Measurements from ENCODE around the gene PPP3CA. TPM values are rescaled to one million over a fixed set of nuclear protein-coding genes. Genes with fewer than 3 reads are reported as not detected.

PPP3CA gene
- total and polyA plus RNA-seq, 2 of the 8 experiments (the other 6 are each of a cell fraction or from before 2014, with no cell fraction given) = 7.9 to 35.0 TPM

- H3K14ac ChIP-seq (ENCODE audit: insufficient read length) = no peak overlapping the region
- H3K27ac ChIP-seq (ENCODE audit: low read depth, low read length) = no peak overlapping the region
- 2% methylated on average over 17 of the region's 45 CpGs; no CpG with 5 or more reads in 1 of the 2 experiments for WGBS, 2 experiments (ENCODE audit: extremely low coverage in 1 of 2, insufficient coverage in 1 of 2, insufficient read length in 1 of 2, insufficient replicate concordance in 2 of 2, low coverage in 1 of 2, low lambda C conversion rate in 2 of 2, missing lambda C conversion rate in 1 of 2)
- H3K27me3 ChIP-seq (replicated peaks in 1 of 4; ENCODE audit: control insufficient read depth in 3 of 4, extremely low read depth in 1 of 4, insufficient read depth in 3 of 4, low read length in 3 of 4) = peaks cover 0 to 7% (median 3%) of the 10 kb centered on the region in 4 experiments; a peak in 3 of 7 replicates
- peaks cover 18% of the 10 kb centered on the region for H3K23me2 ChIP-seq (ENCODE audit: low read depth, low read length)
- 0 out of 2 replicates have a peak overlapping the region, but pooled peaks have one; percentile 28 for H2AFZ ChIP-seq (ENCODE audit: low read length)
- peak overlapping the region; percentile 9 for H3K23ac ChIP-seq (ENCODE audit: insufficient read length)
- H3K36me3 ChIP-seq (ENCODE audit: control insufficient read depth in 2 of 4, insufficient read depth in 4 of 4, low read length in 3 of 4) = no peaks in the 10 kb centered on the region
- ChIA-PET POLR2A (ENCODE audit: partially characterized antibody) (no interaction called here), CTCF (ENCODE audit: partially characterized antibody) (interaction anchor here (1.3 kb wide), 2 partner anchors 9 to 20 kb away, joined by 3 to 4 read pairs; no protein-coding TSS in a partner anchor)
- H2BK20ac ChIP-seq (ENCODE audit: low read length) = no peak overlapping the region
- H3K9ac ChIP-seq (replicated peaks in 1 of 4; ENCODE audit: extremely low read depth in 1 of 4, low read depth in 3 of 4, low read length in 3 of 4) = peak overlapping the region in 1 of 4 experiments; percentile 47; a peak in 2 of 7 replicates
- H3K56ac ChIP-seq (replicated peaks; ENCODE audit: insufficient read length, low read depth, low read length) = no peak overlapping the region
- no peaks in the 10 kb centered on the region for H3K9me3 ChIP-seq (ENCODE audit: insufficient read depth in 2 of 2, low read depth in 1 of 2, low read length in 1 of 2)
- H2BK15ac ChIP-seq (ENCODE audit: low read length) = no peak overlapping the region
- H3K4me1 ChIP-seq (replicated peaks in 1 of 4; ENCODE audit: control insufficient read depth in 3 of 4, insufficient read depth in 4 of 4, low read length in 3 of 4) = peaks cover 0 to 9% (median 5%) of the 10 kb centered on the region in 4 experiments; a peak in 6 of 7 replicates
- no peak overlapping the region for H2AK5ac ChIP-seq (ENCODE audit: low read depth, low read length)
- H3K18ac ChIP-seq (ENCODE audit: extremely low read depth, low read length) = no peak overlapping the region
- no peak overlapping the region for H3K4ac ChIP-seq (replicated peaks; ENCODE audit: insufficient read length, low read depth, low read length)
- no peak overlapping the region for H2BK120ac ChIP-seq (replicated peaks; ENCODE audit: low read depth, low read length)
- H3K4me2 ChIP-seq (ENCODE audit: insufficient read depth in 1 of 2, low read depth in 2 of 2, low read length in 2 of 2) = peak overlapping the region; percentile 91 to 92
- no peak for FAIRE-seq
- peak overlapping the region; percentile 68 to 98 (median 70) for H3K4me3 ChIP-seq (ENCODE audit: extremely low read depth in 1 of 4, insufficient read depth in 2 of 4, low read depth in 3 of 4, low read length in 4 of 4)
- peaks cover 0 to 48% of the 10 kb centered on the region in 2 experiments; a peak in 2 of 4 replicates for H3K79me2 ChIP-seq (ENCODE audit: control insufficient read depth in 1 of 2, insufficient read depth in 2 of 2, low read length in 2 of 2)
- H2BK5ac ChIP-seq (ENCODE audit: low read depth, low read length) = no peak overlapping the region
- no peak overlapping the region for H4K8ac ChIP-seq (ENCODE audit: extremely low read depth, insufficient read depth, low read length)
- peaks cover 0 to 2% of the 10 kb centered on the region in 2 experiments for H4K20me1 ChIP-seq (replicated peaks in 1 of 2; ENCODE audit: control insufficient read depth in 1 of 2, insufficient read depth in 2 of 2, low read length in 2 of 2)
- peaks cover 2% of the 10 kb centered on the region; the same call in 1 of the 2 replicates for H3K79me1 ChIP-seq (ENCODE audit: low read depth, low read length)
- H4K5ac ChIP-seq (ENCODE audit: insufficient read length, low read depth, low read length) = no peak overlapping the region
- peak in 1 of 2 experiments; percentile 55 for DNase-seq (ENCODE audit: low read depth in 1 of 2, low spot score in 2 of 2)
- no peak overlapping the region for H4K91ac ChIP-seq (replicated peaks; ENCODE audit: insufficient read length, low read length)
- no peak overlapping the region for H2BK12ac ChIP-seq (ENCODE audit: low read depth, low read length)
- TF ChIP-seq BRCA1 (IDR thresholded peaks at IDR 0.05; ENCODE audit: low read depth, low read length) = no peak
- 0 out of 2 replicates have a peak, but pooled peaks have one; percentile 7 for TF ChIP-seq CHD2 (IDR thresholded peaks at IDR 0.05; ENCODE audit: low read length)
- TF ChIP-seq RNF2 (IDR thresholded peaks at IDR 0.05; ENCODE audit: borderline replicate concordance, low read depth, low read length, missing control alignments, poor library complexity, severe bottlenecking) = no peak
- 0 out of 2 replicates have a peak, but pooled peaks have one; percentile 7 for TF ChIP-seq TBP (IDR thresholded peaks at IDR 0.05; ENCODE audit: low read depth, low read length)
- TF ChIP-seq HDAC6 (IDR thresholded peaks at IDR 0.05; ENCODE audit: low read depth, low read length) = no peak
- TF ChIP-seq RBBP5 (IDR thresholded peaks at IDR 0.05; ENCODE audit: borderline replicate concordance, low read depth, low read length) = peak; percentile 68; the same call in 1 of the 2 replicates
- TF ChIP-seq YY1 (IDR thresholded peaks at IDR 0.05; ENCODE audit: low read depth, low read length) = 0 out of 2 replicates have a peak, but pooled peaks have one; percentile 12
- 0 out of 2 replicates have a peak, but pooled peaks have one; percentile 50 for TF ChIP-seq TEAD4 (IDR thresholded peaks at IDR 0.05; ENCODE audit: low read depth, low read length)
- peak in 1 of 2 experiments; percentile 5; a peak in 2 of 4 replicates for TF ChIP-seq RAD21 (IDR thresholded peaks at IDR 0.05 in 1 of 2, conservative IDR thresholded peaks at IDR 0.05 in 1 of 2; ENCODE audit: low read depth in 2 of 2, low read length in 2 of 2)
- TF ChIP-seq SIN3A (conservative IDR thresholded peaks at IDR 0.05 in 1 of 2, IDR thresholded peaks at IDR 0.05 in 1 of 2; ENCODE audit: low read depth in 1 of 2, low read length in 2 of 2) = peak; percentile 70 to 74; a peak in 2 of 4 replicates
Measured at GRCh38 chr4:101345596-101346350, 1.6 kb downstream of the PPP3CA start.

All from H1 (cell line).